Activated CD4-positive, CD25-positive, alpha-beta regulatory T cell treated with anti-CD3 and anti-CD28 coated beads, Interleukin-2, amount 50 U/mL, for 16 hours (primary cell): ENCODE measurements around the gene NLRP12.
A peak's percentile ranks its signal among the peaks of the same experiment; 100 is the strongest.
"Not testable (repeated sequence)": the region's sequence is repeated elsewhere in the genome, so short reads cannot be mapped to it uniquely, and the experiment has no call there.

Experiments used
- DNase-seq: peaks from one replicate; pipeline ENCODE4 v3.0.0-alpha.2; 2020; ENCODE audit warnings: low read depth, low spot score

NLRP12 gene

GRCh38 chr19:53832861-53833260 lies 8.7 kb upstream of the NLRP12 start:
- DNase-seq, result not testable (repeated sequence)

GRCh38 chr19:53828531-53828930 lies 4.4 kb upstream of the NLRP12 start:
- no peak for DNase-seq

GRCh38 chr19:53826876-53827275 lies 2.8 kb upstream of the NLRP12 start:
- no peak for DNase-seq

- DNase-seq, result no peak
Measured at GRCh38 chr19:53823380-53824120, 564 bp downstream of the NLRP12 start.

GRCh38 chr19:53819861-53820260 lies 4.3 kb downstream of the NLRP12 start:
- DNase-seq, result no peak

- no peak for DNase-seq
Measured at GRCh38 chr19:53818756-53819155, 5.4 kb downstream of the NLRP12 start.

GRCh38 chr19:53813996-53814395 lies 10.1 kb downstream of the NLRP12 start:
- no peak for DNase-seq

GRCh38 chr19:53812335-53812734 lies 11.8 kb downstream of the NLRP12 start:
- DNase-seq, result no peak

GRCh38 chr19:53810891-53811290 lies 13.2 kb downstream of the NLRP12 start:
- DNase-seq, result no peak

GRCh38 chr19:53810187-53810546 lies 13.9 kb downstream of the NLRP12 start:
- DNase-seq, result no peak

- no peak for DNase-seq
Measured at GRCh38 chr19:53809518-53810186, 14.5 kb downstream of the NLRP12 start.

- DNase-seq, result no peak
Measured at GRCh38 chr19:53808710-53809125, 15.4 kb downstream of the NLRP12 start.

- no peak for DNase-seq
Measured at GRCh38 chr19:53801257-53801656, 22.9 kb downstream of the NLRP12 start.

- DNase-seq, result no peak
Measured at GRCh38 chr19:53795019-53795418, 29.1 kb downstream of the NLRP12 start.

GRCh38 chr19:53792721-53793433 lies 31.2 kb downstream of the NLRP12 start:
- DNase-seq, result peak; percentile 46

- no peak for DNase-seq
Measured at GRCh38 chr19:53789708-53790678, 34.1 kb downstream of the NLRP12 start.

- DNase-seq, result no peak
Measured at GRCh38 chr19:53787266-53787665, 36.8 kb downstream of the NLRP12 start.

GRCh38 chr19:53786744-53787143 lies 37.4 kb downstream of the NLRP12 start:
- no peak for DNase-seq

GRCh38 chr19:53785196-53785889 lies 38.8 kb downstream of the NLRP12 start:
- no peak for DNase-seq

GRCh38 chr19:53782698-53783097 lies 41.4 kb downstream of the NLRP12 start:
- no peak for DNase-seq

GRCh38 chr19:53781332-53781731 lies 42.8 kb downstream of the NLRP12 start:
- DNase-seq, result not testable (repeated sequence)
